Psoas muscle (tissue), 8 donors: Measurements from ENCODE around the gene COBLL1. TPM values are rescaled to one million over a fixed set of nuclear protein-coding genes. Genes with fewer than 3 reads are reported as not detected.

Experiments used
- ATAC-seq, 4 donors: fragments of 200-7000 bp; cut with Tn5 transposase; one replicate each; pipeline ENCODE4 v1.9.1; 2020; ENCODE audit warnings: moderate library complexity in 3 of 4, mild to moderate bottlenecking in 2 of 4
- DNase-seq, 2 donors: peaks; one replicate each; pipeline ENCODE4 v3.0.0-alpha.2; 2020
- H3K27ac ChIP-seq: fragments of 200-600 bp; one replicate; pipeline ENCODE4 v1.8.0; 2022
- H3K27me3 ChIP-seq, 3 donors: fragments of 200-600 bp in 1 of 3; one replicate each; pipeline versions ENCODE4 v1.6.1 to v1.8.0; 2013 to 2022; ENCODE audit warnings: low read length in 2 of 3, mild to moderate bottlenecking in 2 of 3, moderate library complexity in 1 of 3; ENCODE audit not compliant: insufficient read depth in 3 of 3
- H3K36me3 ChIP-seq, 2 donors: fragments of 200-600 bp in 1 of 2; one replicate each; pipeline versions ENCODE4 v1.6.1 to v1.8.0; 2013 to 2022; ENCODE audit warnings: low read depth in 1 of 2, mild to moderate bottlenecking in 1 of 2, moderate library complexity in 1 of 2; ENCODE audit not compliant: insufficient read depth in 1 of 2
- H3K4me1 ChIP-seq: fragments of 200-600 bp; one replicate; pipeline ENCODE4 v1.8.0; 2022
- H3K4me3 ChIP-seq: fragments of 200-600 bp; one replicate; pipeline ENCODE4 v1.8.0; 2022; ENCODE audit warnings: mild to moderate bottlenecking
- H3K9me3 ChIP-seq: fragments of 200-600 bp; one replicate; pipeline ENCODE4 v1.8.0; 2022
- CTCF ChIP-seq: fragments of 200-600 bp; IDR thresholded peaks from one replicate; pipeline ENCODE4 v1.8.0; 2022; ENCODE audit warnings: antibody characterized with exemption
- WGBS, 3 donors: extraction: QIAGEN DNeasy Blood & Tissue Kit; methylation state at CpG; one replicate each; pipeline versions ENCODE4 v1.1.6 to v1.1.7; 2013; 5-methylcytosine and 5-hydroxymethylcytosine counted together
- intact Hi-C, 2 donors: fragments of 100-400 bp; cut with DNase I; formaldehyde crosslinking; loops; one replicate each; pipeline versions ENCODE4 v1.11.0 to v1.14.2; 2022
- polyA plus RNA-seq, 3 donors: library from polyadenylated mRNA; stranded (reverse); fragments of 200-250 nt; gene quantifications; one replicate each; pipeline ENCODE4 v1.2.3, GENCODE V29; 2013
- total RNA-seq, 4 donors: library from RNA; stranded (reverse); fragmentation: NEBNext Ultra II Directional in 2 of 4; extraction: Animal tissue kit (Norgen Biotek cat#: 25700) in 2 of 4; gene quantifications; one replicate each; pipeline versions ENCODE4 v1.2.1 to v1.2.4, GENCODE V29; 2021 to 2023
- donor health status: healthy with polysubstance abuse.
- donor health status: DM: no; HTN: no; CAD: no; lungs with moderate emphysema.
- donor health status: Bipolar disorder and iron deficiency.
- donor health status: healthy.
- donor health status: DM: yes; HTN: yes; CAD: no.
- donor health status: DM: no; HTN: no; CAD: no.
- donor health status: DM: no; HTN: no; CAD: no.
- donor health status: DM: yes; HTN: yes; CAD: no.

Gene COBLL1
- total and polyA plus RNA-seq, 7 donors, result 1.5 to 6.1 (median 3.4) TPM

- no peak overlapping the region for H3K27ac ChIP-seq
- intact Hi-C loops, result no loop called here
- H3K4me3 ChIP-seq, result no peak overlapping the region
- 87 to 89% (median 88%) methylated on average over 8 of the region's 8 CpGs for WGBS, 3 donors
- ATAC-seq (no peak), DNase-seq (no peak)
- no peaks in the 10 kb centered on the region for H3K4me1 ChIP-seq
- no peaks in the 10 kb centered on the region for H3K27me3 ChIP-seq
- H3K9me3 ChIP-seq, result peaks cover 6% of the 10 kb centered on the region
- H3K36me3 ChIP-seq, result no peaks in the 10 kb centered on the region
- TF ChIP-seq CTCF, result no peak
Observed at GRCh38 chr2:164642946-164643555, 198.6 kb downstream of the COBLL1 start.

DNA sequence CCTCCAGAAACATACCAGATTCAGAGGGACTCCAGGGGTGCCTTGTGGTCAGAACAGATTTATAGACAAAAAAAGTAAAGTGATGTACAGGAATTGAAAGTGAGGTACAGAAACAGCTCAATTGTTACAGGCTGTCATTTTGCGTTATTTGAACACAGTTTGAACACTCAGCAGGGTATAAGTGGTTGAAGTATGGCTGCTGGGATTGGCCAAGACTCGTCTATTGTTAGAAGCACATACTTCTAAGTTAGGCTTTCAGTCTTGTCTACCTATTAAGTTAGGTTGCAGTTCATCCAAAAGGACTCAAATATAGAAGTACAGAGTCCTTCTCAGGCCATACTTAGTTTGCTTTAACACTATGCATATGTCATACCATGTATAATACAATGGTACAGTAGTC, 199.4 kb downstream of the COBLL1 start:
- H3K27me3 ChIP-seq, result no peaks in the 10 kb centered on the region
- intact Hi-C loops, result no loop called here
- no peaks in the 10 kb centered on the region for H3K4me1 ChIP-seq
- 79 to 94% (median 86%) methylated on average over 2 of the region's 2 CpGs for WGBS, 3 donors
- no peak overlapping the region for H3K27ac ChIP-seq
- no peak for TF ChIP-seq CTCF
- no peaks in the 10 kb centered on the region for H3K36me3 ChIP-seq
- ATAC-seq, result no peak
- no peaks in the 10 kb centered on the region for H3K9me3 ChIP-seq
- no peak overlapping the region for H3K4me3 ChIP-seq
- no peak for DNase-seq

Other genes starting within 250 kb of the COBLL1 start
- gene GRB14, start 220.3 kb downstream of the COBLL1 start, total RNA-seq, result 10 to 100 TPM in 2 of 4 donors, 1 to 10 TPM in 2; 2.7 to 30.0 (median 14.2) TPM
- gene GRB14, start 220.3 kb downstream of the COBLL1 start, polyA plus RNA-seq, result 1 to 10 TPM in 2 of 3 donors, under 1 TPM in 1; 0.74 to 8.5 (median 2.1) TPM
- 1 to 10 TPM in 2 of 4 donors, under 1 TPM in 2; 0.07 to 1.3 (median 0.79) TPM for gene SLC38A11, start 113.7 kb upstream of the COBLL1 start, total RNA-seq
- 1 to 10 TPM in 1 of 3 donors, under 1 TPM in 2; 0.18 to 1.6 (median 0.52) TPM for gene SLC38A11, start 113.7 kb upstream of the COBLL1 start, polyA plus RNA-seq